ENCODE measurements around the gene RANBP9. TPM values are rescaled to one million over a fixed set of nuclear protein-coding genes. Genes with fewer than 3 reads are reported as not detected.

The RANBP9 gene
- total and polyA plus RNA-seq, 2 donors (not counting 3 experiments of a cell fraction or from before 2014, with no cell fraction given) = 15.1 to 40.2 TPM

- Histone ChIP-seq H3K9ac (replicated peaks; ENCODE audit: extremely low read depth, insufficient read depth, low read length) (no peak overlapping the region), H3K9me1 (replicated peaks; ENCODE audit: control insufficient read depth, extremely low read depth, insufficient read depth, low read length) (no peaks in the 10 kb centered on the region), H3K4me1 (ENCODE audit: control insufficient read depth, extremely low read depth, insufficient read depth, low read length) (no peaks in the 10 kb centered on the region), H2AFZ (ENCODE audit: low read depth, low read length) (no peak overlapping the region), H4K20me1 (replicated peaks; ENCODE audit: control insufficient read depth, extremely low read depth, insufficient read depth, low read length) (peaks cover 13% of the 10 kb centered on the region), H3K4me2 (ENCODE audit: insufficient read depth, low read length) (no peak overlapping the region), H3K9me3 (replicated peaks; ENCODE audit: control insufficient read depth, insufficient read depth, low read length) (no peaks in the 10 kb centered on the region), H3K27ac (ENCODE audit: insufficient read depth, low read depth, low read length) (no peak overlapping the region), H3K36me3 (ENCODE audit: control insufficient read depth in 2 of 2, extremely low read depth in 1 of 2, insufficient read depth in 2 of 2, low read length in 2 of 2) (no peaks in the 10 kb centered on the region), H3K27me3 (ENCODE audit: control insufficient read depth in 2 of 2, insufficient read depth in 2 of 2, low read length in 2 of 2) (no peaks in the 10 kb centered on the region), H3K79me2 (ENCODE audit: control insufficient read depth, insufficient read depth, low read length) (peaks cover 73% of the 10 kb centered on the region), H3K4me3 (replicated peaks in 1 of 3; ENCODE audit: insufficient read depth in 1 of 3, low read depth in 1 of 3, low read length in 3 of 3) (no peak overlapping the region)
- no peak for DNase-seq (ENCODE audit: low read depth, low spot score)
- TF ChIP-seq, protein P1, sequence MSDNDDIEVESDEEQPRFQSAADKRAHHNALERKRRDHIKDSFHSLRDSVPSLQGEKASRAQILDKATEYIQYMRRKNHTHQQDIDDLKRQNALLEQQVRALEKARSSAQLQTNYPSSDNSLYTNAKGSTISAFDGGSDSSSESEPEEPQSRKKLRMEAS (IDR thresholded peaks at IDR 0.05; ENCODE audit: insufficient read depth, insufficient read length) = no peak
- TF ChIP-seq FOS (IDR thresholded peaks at IDR 0.05; ENCODE audit: borderline replicate concordance, insufficient read depth, low read length) (no peak), EZH2 (IDR thresholded peaks at IDR 0.05; ENCODE audit: borderline replicate concordance, low read depth, low read length, severe bottlenecking) (no peak), JUN (IDR thresholded peaks at IDR 0.05; ENCODE audit: borderline replicate concordance, insufficient read depth, insufficient read length, low read depth) (no peak)
- no peak for FAIRE-seq
- intact Hi-C loops (cut with micrococcal nuclease) (loop anchor here (2.0 kb wide), 1 partner anchor 35 kb away; no protein-coding TSS in a partner anchor), dilution Hi-C loops (cut with MboI; ENCODE audit: extremely low pct_ligation_motif_present, low sequenced_read_pairs) (no loop called here)
- no TSS peak for BruUV-seq (replicated peaks)
- CTCF ChIA-PET = interaction anchor here (1.7 kb wide), 1 partner anchor 48 kb away, joined by 4 read pairs; no protein-coding TSS in a partner anchor
- POLR2A ChIA-PET = no interaction called here
Measured at GRCh38 chr6:13661647-13662046, 50.0 kb downstream of the RANBP9 start.

DNA sequence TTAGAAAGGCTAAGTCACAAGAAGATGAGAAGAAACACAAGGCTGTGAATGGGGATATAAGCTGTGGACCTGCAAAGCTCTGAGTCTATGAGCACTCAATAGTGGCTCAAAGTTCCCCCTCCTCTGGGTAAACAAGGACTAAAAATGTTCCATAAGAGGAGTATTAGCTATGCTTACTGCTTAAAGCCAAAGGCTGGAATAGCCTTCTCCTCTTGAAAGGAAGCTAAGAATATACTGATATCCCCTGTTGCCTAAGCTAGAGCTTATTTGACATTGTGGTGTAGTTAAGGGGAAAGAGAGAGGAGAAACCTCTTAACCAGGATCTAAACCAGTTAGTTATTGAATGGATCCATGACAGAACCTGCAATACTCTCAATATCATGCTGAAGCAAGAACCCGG lies 50.7 kb downstream of the RANBP9 start:
- Histone ChIP-seq H3K4me1 (ENCODE audit: control insufficient read depth, extremely low read depth, insufficient read depth, low read length) (no peaks in the 10 kb centered on the region), H3K9me1 (replicated peaks; ENCODE audit: control insufficient read depth, extremely low read depth, insufficient read depth, low read length) (no peaks in the 10 kb centered on the region), H3K27ac (ENCODE audit: insufficient read depth, low read depth, low read length) (no peak overlapping the region), H3K9ac (replicated peaks; ENCODE audit: extremely low read depth, insufficient read depth, low read length) (no peak overlapping the region), H3K4me3 (replicated peaks in 1 of 3; ENCODE audit: insufficient read depth in 1 of 3, low read depth in 1 of 3, low read length in 3 of 3) (no peak overlapping the region), H2AFZ (ENCODE audit: low read depth, low read length) (no peak overlapping the region), H3K4me2 (ENCODE audit: insufficient read depth, low read length) (no peak overlapping the region), H3K79me2 (ENCODE audit: control insufficient read depth, insufficient read depth, low read length) (peaks cover 65% of the 10 kb centered on the region), H3K9me3 (replicated peaks; ENCODE audit: control insufficient read depth, insufficient read depth, low read length) (no peaks in the 10 kb centered on the region), H3K27me3 (ENCODE audit: control insufficient read depth in 2 of 2, insufficient read depth in 2 of 2, low read length in 2 of 2) (no peaks in the 10 kb centered on the region), H4K20me1 (replicated peaks; ENCODE audit: control insufficient read depth, extremely low read depth, insufficient read depth, low read length) (peaks cover 13% of the 10 kb centered on the region), H3K36me3 (ENCODE audit: control insufficient read depth in 2 of 2, extremely low read depth in 1 of 2, insufficient read depth in 2 of 2, low read length in 2 of 2) (no peaks in the 10 kb centered on the region)
- DNase-seq (ENCODE audit: low read depth, low spot score) (no peak), FAIRE-seq (no peak)
- ChIA-PET POLR2A (interaction anchor here (1.1 kb wide), 1 partner anchor 8 kb away, joined by 3 read pairs; no protein-coding TSS in a partner anchor), CTCF (interaction anchor here (1.1 to 1.7 kb wide), 2 partner anchors 12 to 48 kb away, joined by 3 to 4 read pairs; no protein-coding TSS in a partner anchor)
- BruUV-seq (replicated peaks) = no TSS peak
- TF ChIP-seq MYC (IDR thresholded peaks at IDR 0.05; ENCODE audit: low read depth, low read length) (no peak), POLR2AphosphoS5 (IDR thresholded peaks at IDR 0.05; ENCODE audit: insufficient read depth, low read depth, low read length) (no peak), POLR2A (IDR thresholded peaks at IDR 0.05; ENCODE audit: low read depth, low read length) (no peak), JUN (IDR thresholded peaks at IDR 0.05; ENCODE audit: borderline replicate concordance, insufficient read depth, insufficient read length, low read depth) (no peak), EZH2 (IDR thresholded peaks at IDR 0.05; ENCODE audit: borderline replicate concordance, low read depth, low read length, severe bottlenecking) (no peak), FOS (IDR thresholded peaks at IDR 0.05; ENCODE audit: borderline replicate concordance, insufficient read depth, low read length) (no peak), GATA2 (IDR thresholded peaks at IDR 0.05; ENCODE audit: insufficient read depth, insufficient read length, low read depth, low read length) (no peak), CTCF (IDR thresholded peaks at IDR 0.05; ENCODE audit: extremely low read depth in 1 of 2, insufficient read depth in 1 of 2, low read depth in 1 of 2, low read length in 2 of 2) (no peak)
- TF ChIP-seq, protein P1 (IDR thresholded peaks at IDR 0.05; ENCODE audit: insufficient read depth, insufficient read length) = no peak
- intact Hi-C loops (cut with micrococcal nuclease) (loop anchor here (2.0 kb wide), 1 partner anchor 36 kb away; no protein-coding TSS in a partner anchor), dilution Hi-C loops (cut with MboI; ENCODE audit: extremely low pct_ligation_motif_present, low sequenced_read_pairs) (no loop called here)

Data from endothelial cell of umbilical vein (primary cell).